Erythroblast (primary cell): ENCODE measurements around the gene FANCD2.

Experiments used
- GATA1 ChIP-seq: IDR thresholded peaks from 2 replicates; pipeline ENCODE4 v1.6.1; 2011; ENCODE audit warnings: low read depth, mild to moderate bottlenecking, control low read depth, low read length, moderate library complexity
- POLR2A ChIP-seq: IDR thresholded peaks from 2 replicates; pipeline ENCODE4 v1.6.1; 2011; ENCODE audit warnings: mild to moderate bottlenecking, low read length

- no peak for TF ChIP-seq POLR2A
- TF ChIP-seq GATA1, result no peak
Measured at GRCh38 chr3:10017636-10018292, 8.5 kb upstream of the FANCD2 start.
